Measurements from ENCODE around the gene RAPGEF1. TPM values are rescaled to one million over a fixed set of nuclear protein-coding genes. Genes with fewer than 3 reads are reported as not detected.

RAPGEF1 gene
- total RNA-seq, 2 experiments from 2014 or later, result 118 to 243 TPM

- Histone ChIP-seq H3K9me3 (ENCODE audit: low read length) (no peaks in the 10 kb centered on the region), H3K4me1 (ENCODE audit: insufficient read depth, low read length, poor library complexity, severe bottlenecking) (peaks cover 75% of the 10 kb centered on the region), H3K9me2 (ENCODE audit: insufficient read depth, low read length) (no peaks in the 10 kb centered on the region), H4K20me1 (ENCODE audit: insufficient read depth, low read length) (no peaks in the 10 kb centered on the region), H2AFZ (ENCODE audit: low read length) (no peak overlapping the region), H3K79me2 (ENCODE audit: insufficient read depth, low read depth, low read length) (peaks cover 86% of the 10 kb centered on the region), H3K27ac (ENCODE audit: low read depth, low read length, poor library complexity, severe bottlenecking) (peak overlapping the region; percentile 100), H3K4me3 (ENCODE audit: low read depth, low read length, poor library complexity, severe bottlenecking) (peak overlapping the region; percentile 81), H3K4me2 (ENCODE audit: low read length) (peak overlapping the region; percentile 97), H3K36me3 (ENCODE audit: insufficient read depth, low read length) (peaks cover 52% of the 10 kb centered on the region; the same call in 1 of the 2 replicates)
- no peak for TF ChIP-seq CTCF (conservative IDR thresholded peaks at IDR 0.05; ENCODE audit: low read length)
- no peak for TF ChIP-seq EZH2phosphoT487 (IDR thresholded peaks at IDR 0.05; ENCODE audit: borderline replicate concordance, low read depth, low read length)
- intact Hi-C loops (cut with micrococcal nuclease; ENCODE audit: unreplicated experiment), result loop anchor here (5.0 kb wide), 1 partner anchor 458 kb away; the partner anchor contains the start of gene FAM78A
- POLR2A ChIA-PET, result interaction anchor here (0.7 to 4.9 kb wide), 6 partner anchors 10 to 83 kb away, joined by 3 to 84 read pairs (median 4); no protein-coding TSS in a partner anchor
- no TSS peak for BruUV-seq (replicated peaks)
- no peak for DNase-seq (ENCODE audit: low spot score)
- CTCF ChIA-PET (ENCODE audit: unreplicated experiment), result interaction anchor here (2.0 kb wide), 1 partner anchor 11 kb away, joined by 6 read pairs; no protein-coding TSS in a partner anchor
These were observed 4.4 kb downstream of the RAPGEF1 start for GRCh38 chr9:131735238-131736128.

GRCh38 chr9:131734781-131735180 lies 5.1 kb downstream of the RAPGEF1 start:
- H3K79me2 ChIP-seq (ENCODE audit: insufficient read depth, low read depth, low read length), result peaks cover 91% of the 10 kb centered on the region
- intact Hi-C loops (cut with micrococcal nuclease; ENCODE audit: unreplicated experiment), result loop anchor here (5.0 kb wide), 1 partner anchor 457 kb away; the partner anchor contains the start of gene FAM78A

More at GRCh38 chr9:131734781-131735180, 5.1 kb downstream of the RAPGEF1 start:
- Histone ChIP-seq H3K9me3 (ENCODE audit: low read length) (no peaks in the 10 kb centered on the region), H3K4me3 (ENCODE audit: low read depth, low read length, poor library complexity, severe bottlenecking) (peak overlapping the region; percentile 81), H4K20me1 (ENCODE audit: insufficient read depth, low read length) (no peaks in the 10 kb centered on the region), H3K9me2 (ENCODE audit: insufficient read depth, low read length) (no peaks in the 10 kb centered on the region), H3K36me3 (ENCODE audit: insufficient read depth, low read length) (peaks cover 52% of the 10 kb centered on the region; the same call in 1 of the 2 replicates), H2AFZ (ENCODE audit: low read length) (no peak overlapping the region), H3K4me2 (ENCODE audit: low read length) (peak overlapping the region; percentile 97), H3K27ac (ENCODE audit: low read depth, low read length, poor library complexity, severe bottlenecking) (peak overlapping the region; percentile 100), H3K4me1 (ENCODE audit: insufficient read depth, low read length, poor library complexity, severe bottlenecking) (peaks cover 77% of the 10 kb centered on the region)
- POLR2A ChIA-PET, result interaction anchor here (1.3 to 16.0 kb wide), 4 partner anchors 9 to 59 kb away, joined by 3 to 347 read pairs (median 52); no protein-coding TSS in a partner anchor
- CTCF ChIA-PET (ENCODE audit: unreplicated experiment), result no interaction called here
- no TSS peak for BruUV-seq (replicated peaks)
- DNase-seq (ENCODE audit: low spot score), result no peak
- TF ChIP-seq CTCF (conservative IDR thresholded peaks at IDR 0.05; ENCODE audit: low read length) (no peak), EZH2phosphoT487 (IDR thresholded peaks at IDR 0.05; ENCODE audit: borderline replicate concordance, low read depth, low read length) (no peak)
